Lung (tissue), 12 donors: ENCODE measurements around the gene AKR7A2. TPM values are rescaled to one million over a fixed set of nuclear protein-coding genes. Genes with fewer than 3 reads are reported as not detected.

Experiments
- ATAC-seq: fragments of 200-7000 bp; cut with Tn5 transposase; one replicate; pipeline ENCODE4 v1.9.1; 2020; ENCODE audit warnings: moderate number of reproducible peaks; ENCODE audit not compliant: insufficient read depth, low FRiP score
- DNase-seq, 3 donors: peaks; one replicate each; pipeline ENCODE4 v3.0.0-alpha.2; 2013 to 2017
- H3K27ac ChIP-seq, 2 donors: one replicate each; pipeline ENCODE4 v1.5.1; 2013; ENCODE audit warnings: mild to moderate bottlenecking in 2 of 2, moderate library complexity in 2 of 2, control low read depth in 1 of 2, inconsistent platforms in 1 of 2, low read depth in 1 of 2, low read length in 1 of 2
- H3K27me3 ChIP-seq, 3 donors: one replicate each; pipeline ENCODE4 v1.5.1; 2013; ENCODE audit warnings: low read length in 2 of 3; ENCODE audit not compliant: control insufficient read depth in 3 of 3, insufficient read depth in 3 of 3
- H3K36me3 ChIP-seq, 4 donors: one replicate each; pipeline ENCODE4 v1.5.1; 2013; ENCODE audit warnings: low read length in 4 of 4, mild to moderate bottlenecking in 1 of 4, moderate library complexity in 1 of 4; ENCODE audit not compliant: control insufficient read depth in 4 of 4, insufficient read depth in 4 of 4
- H3K4me1 ChIP-seq, 5 donors: one replicate each; pipeline ENCODE4 v1.5.1; 2013; ENCODE audit warnings: low read length in 5 of 5, mild to moderate bottlenecking in 2 of 5, moderate library complexity in 1 of 5; ENCODE audit not compliant: control insufficient read depth in 5 of 5, insufficient read depth in 5 of 5
- H3K4me3 ChIP-seq: one replicate; pipeline ENCODE4 v1.5.1; 2013; ENCODE audit warnings: mild to moderate bottlenecking, control low read depth, moderate library complexity
- H3K9ac ChIP-seq, 2 donors: one replicate each; pipeline ENCODE4 v1.5.1; 2013; ENCODE audit warnings: low read length in 2 of 2, control low read depth in 1 of 2; ENCODE audit not compliant: insufficient read depth in 1 of 2
- H3K9me3 ChIP-seq, 4 donors: one replicate each; pipeline ENCODE4 v1.5.1; 2013; ENCODE audit warnings: low read length in 3 of 4, mild to moderate bottlenecking in 1 of 4, moderate library complexity in 1 of 4; ENCODE audit not compliant: control insufficient read depth in 4 of 4, insufficient read depth in 3 of 4
- CTCF ChIP-seq: IDR thresholded peaks from 2 replicates; pipeline ENCODE4 v1.5.1; 2012; ENCODE audit warnings: mild to moderate bottlenecking; ENCODE audit errors: control extremely low read depth, extremely low read depth
- WGBS, 2 donors: extraction: QIAGEN DNeasy Blood & Tissue Kit; methylation state at CpG; one replicate each; pipeline ENCODE4 v1.1.7; 2013; 5-methylcytosine and 5-hydroxymethylcytosine counted together
- polyA plus RNA-seq, 2 donors: library from polyadenylated mRNA; stranded (reverse); fragments of 200-250 nt; gene quantifications; one replicate each; pipeline ENCODE4 v1.2.1, GENCODE V29; 2013
- total RNA-seq, 2 donors: library from RNA; depleted of rRNA in 1 of 2; stranded (reverse); fragments of >200 nt in 1 of 2; gene quantifications; one replicate each; pipeline ENCODE4 v1.2.1, GENCODE V29; 2014 to 2021
- donor health status: control.
- donor health status: control.
- donor health status: Bipolar disorder and iron deficiency.
- donor health status: healthy.
- donor health status: DM: yes; HTN: yes; CAD: no.

The AKR7A2 gene
- total and polyA plus RNA-seq, 4 donors = 15.3 to 54.0 (median 43.0) TPM

- Histone ChIP-seq H3K36me3 (peaks cover 0 to 48% (median 17%) of the 10 kb centered on the region in 4 donors), H3K9ac (no peak overlapping the region), H3K4me1 (no peaks in the 10 kb centered on the region), H3K9me3 (no peaks in the 10 kb centered on the region), H3K27me3 (no peaks in the 10 kb centered on the region), H3K4me3 (no peak overlapping the region), H3K27ac (no peak overlapping the region)
- TF ChIP-seq CTCF = no peak
- no peak for ATAC-seq
- DNase-seq = no peak
- 87 to 88% methylated on average over 23 of the region's 23 CpGs for WGBS, 2 donors
Observed at GRCh38 chr1:19323987-19324664, 12.2 kb upstream of the AKR7A2 start.

GRCh38 chr1:19322481-19322880 lies 10.5 kb upstream of the AKR7A2 start:
- H3K4me1 ChIP-seq = no peaks in the 10 kb centered on the region
- DNase-seq (no peak), ATAC-seq (no peak)
- no peak overlapping the region for H3K27ac ChIP-seq
- H3K4me3 ChIP-seq = no peak overlapping the region
- 36 to 55% methylated on average over 10 of the region's 10 CpGs for WGBS, 2 donors
- H3K36me3 ChIP-seq = peaks cover 0 to 42% (median 14%) of the 10 kb centered on the region in 4 donors
- TF ChIP-seq CTCF = no peak
- H3K27me3 ChIP-seq = no peaks in the 10 kb centered on the region
- no peak overlapping the region for H3K9ac ChIP-seq
- H3K9me3 ChIP-seq = no peaks in the 10 kb centered on the region

GRCh38 chr1:19321071-19321470 lies 9.1 kb upstream of the AKR7A2 start:
- WGBS, 2 donors = 91 to 96% methylated on average over 3 of the region's 3 CpGs
- Histone ChIP-seq H3K27ac (no peak overlapping the region), H3K9me3 (no peaks in the 10 kb centered on the region), H3K9ac (no peak overlapping the region), H3K4me3 (no peak overlapping the region), H3K27me3 (no peaks in the 10 kb centered on the region), H3K4me1 (no peaks in the 10 kb centered on the region), H3K36me3 (peaks cover 0 to 32% (median 11%) of the 10 kb centered on the region in 4 donors)
- ATAC-seq (no peak), DNase-seq (no peak)
- TF ChIP-seq CTCF = no peak

DNA sequence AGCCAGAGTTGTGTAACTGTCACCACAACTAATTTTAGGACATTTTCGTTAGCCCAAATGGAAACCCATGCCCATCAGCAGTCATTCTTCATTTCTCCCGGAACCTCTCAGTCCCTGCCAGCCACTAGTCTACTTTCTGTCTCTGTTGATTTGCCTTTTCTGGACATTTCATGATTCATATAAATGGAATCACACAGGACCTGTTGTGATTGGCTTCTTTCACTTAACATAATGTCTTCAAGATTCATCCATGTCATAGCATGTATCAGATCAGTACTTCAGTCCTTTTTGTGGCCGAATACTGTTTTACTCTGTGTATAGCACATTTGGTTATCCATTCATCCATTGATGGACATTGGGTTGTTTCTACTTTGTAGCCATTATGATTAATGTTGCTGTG lies 7.3 kb upstream of the AKR7A2 start:
- TF ChIP-seq CTCF = no peak
- DNase-seq (no peak), ATAC-seq (no peak)
- Histone ChIP-seq H3K27me3 (no peaks in the 10 kb centered on the region), H3K9me3 (no peaks in the 10 kb centered on the region), H3K4me1 (peaks cover 0 to 4% (median 0%) of the 10 kb centered on the region in 5 donors), H3K9ac (no peak overlapping the region), H3K27ac (no peak overlapping the region), H3K4me3 (no peak overlapping the region), H3K36me3 (peaks cover 0 to 14% (median 3%) of the 10 kb centered on the region in 4 donors)
- WGBS, 2 donors = 78 to 85% methylated on average over 3 of the region's 3 CpGs
